HK-2 (cell line): ENCODE results near the gene MFSD2A.
"Not testable (repeated sequence)": the region's sequence is repeated elsewhere in the genome, so short reads cannot be mapped to it uniquely, and the experiment has no call there.

Source experiments
- DNase-seq: peaks from one replicate; pipeline ENCODE4 v3.0.0-alpha.2; 2018; ENCODE audit not compliant: unreplicated experiment

The MFSD2A gene

GRCh38 chr1:39940980-39941871 is 13.7 kb upstream of the MFSD2A start:
- no peak for DNase-seq

GRCh38 chr1:39943471-39944290 is 11.3 kb upstream of the MFSD2A start:
- DNase-seq, result no peak

GRCh38 chr1:39944410-39945112 is 10.4 kb upstream of the MFSD2A start:
- DNase-seq, result no peak

GRCh38 chr1:39946216-39946615 is 8.7 kb upstream of the MFSD2A start:
- DNase-seq, result no peak

GRCh38 chr1:39947260-39947659 is 7.7 kb upstream of the MFSD2A start:
- DNase-seq, result no peak

DNA sequence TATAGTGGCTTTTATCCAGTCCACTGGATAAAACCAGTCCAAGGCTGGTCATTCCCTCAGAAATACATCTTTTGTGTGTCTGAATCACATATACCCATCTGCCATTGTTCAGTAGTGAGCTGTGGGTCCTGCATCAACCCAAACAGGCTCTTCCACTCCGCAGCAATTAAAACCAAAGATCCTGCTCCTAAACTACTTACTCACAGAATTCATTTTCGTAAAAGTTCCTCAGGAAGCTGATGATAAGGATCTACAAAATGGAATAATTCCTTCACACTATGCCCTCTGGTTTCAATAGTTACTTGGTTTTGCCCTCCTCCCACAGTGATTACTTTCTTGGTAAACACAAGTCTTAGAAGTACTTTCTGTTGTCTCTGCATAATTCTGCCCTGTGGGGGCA is 5.1 kb upstream of the MFSD2A start:
- no peak for DNase-seq

- DNase-seq, result no peak
Measured at GRCh38 chr1:39951926-39952325, 3.0 kb upstream of the MFSD2A start.

- no peak for DNase-seq
Measured at GRCh38 chr1:39952359-39953110, 2.4 kb upstream of the MFSD2A start.

- DNase-seq, result peak; percentile 8
Measured at GRCh38 chr1:39954324-39954869, 548 bp upstream of the MFSD2A start.

DNA sequence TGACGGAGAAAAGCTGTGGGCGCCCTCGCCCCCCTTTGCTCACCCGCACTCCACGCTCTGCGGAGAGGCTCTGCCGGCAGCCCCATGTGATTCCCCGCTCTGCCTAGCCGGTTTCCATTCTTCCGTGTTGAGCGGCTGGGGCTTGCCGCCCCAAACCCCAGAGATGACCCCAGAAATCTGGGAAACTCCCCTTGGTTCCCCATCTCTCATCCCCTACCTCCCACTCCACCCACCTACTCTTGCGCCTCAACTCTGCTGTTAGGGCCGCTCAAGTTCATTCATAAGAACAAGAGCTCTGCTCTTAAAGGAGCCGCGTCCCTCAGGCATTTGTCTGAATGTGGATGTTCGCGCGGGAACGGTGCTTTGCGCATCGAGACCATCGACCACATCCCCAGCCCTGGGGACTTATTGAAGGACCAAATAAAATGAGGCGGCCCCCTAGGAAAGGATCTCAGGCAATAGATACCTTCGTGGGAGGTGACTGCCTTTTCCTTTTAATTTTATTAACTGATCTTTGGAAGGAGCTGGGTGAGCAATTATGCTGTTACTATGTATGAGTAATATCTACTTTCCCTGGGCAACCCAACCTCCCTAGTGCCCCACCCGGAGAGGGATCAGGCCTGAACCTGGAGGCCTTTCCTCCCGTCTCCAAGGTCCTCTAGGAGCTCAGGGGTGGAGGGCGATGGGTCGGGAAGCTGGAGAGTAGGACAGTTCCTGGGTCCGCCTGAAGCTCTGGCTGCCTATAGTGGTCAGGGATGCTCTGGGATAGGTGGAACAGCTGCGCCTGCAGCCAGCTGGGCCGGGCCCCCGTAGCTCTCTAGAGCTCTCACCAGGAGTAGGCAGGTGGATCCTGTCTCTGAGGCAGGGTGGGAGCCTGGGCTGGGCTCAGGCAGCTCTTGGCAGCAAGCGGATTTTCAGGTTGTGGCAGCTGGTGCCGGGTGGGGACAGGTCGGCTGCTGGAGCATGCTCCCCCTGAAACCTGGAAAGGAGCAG is 898 bp downstream of the MFSD2A start:
- DNase-seq, result peak; percentile 50

- DNase-seq, result no peak
Measured at GRCh38 chr1:39957299-39958015, 2.5 kb downstream of the MFSD2A start.

GRCh38 chr1:39958403-39959200 is 3.7 kb downstream of the MFSD2A start:
- no peak for DNase-seq

GRCh38 chr1:39959651-39960333 is 4.8 kb downstream of the MFSD2A start:
- DNase-seq, result no peak

DNA sequence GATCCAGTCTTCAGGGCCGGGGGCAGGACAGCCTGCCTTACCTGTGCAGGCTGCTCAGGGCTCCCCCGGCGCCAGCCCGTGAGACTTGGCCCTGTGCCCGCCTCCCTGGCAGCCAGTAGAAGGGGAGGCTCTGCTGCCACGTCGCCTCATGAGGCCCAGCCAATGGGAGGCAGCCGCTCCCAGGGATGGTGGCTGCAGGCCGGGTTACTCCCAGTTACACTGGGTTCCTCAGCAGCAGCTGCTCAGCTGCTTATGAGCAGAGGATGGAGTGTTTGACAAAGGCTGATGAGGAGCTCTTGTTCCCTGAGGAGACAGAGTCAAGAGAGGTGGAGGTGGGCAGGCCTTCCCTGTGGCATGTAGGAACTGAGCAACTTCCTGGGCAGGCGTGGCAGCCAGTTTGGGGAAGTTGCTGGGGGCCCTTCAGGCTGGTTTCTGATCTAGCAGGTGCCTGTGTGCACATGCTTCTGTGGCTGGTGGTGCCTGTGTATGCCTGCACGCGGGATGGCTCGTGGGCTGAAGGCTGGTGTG is 5.5 kb downstream of the MFSD2A start:
- no peak for DNase-seq

DNA sequence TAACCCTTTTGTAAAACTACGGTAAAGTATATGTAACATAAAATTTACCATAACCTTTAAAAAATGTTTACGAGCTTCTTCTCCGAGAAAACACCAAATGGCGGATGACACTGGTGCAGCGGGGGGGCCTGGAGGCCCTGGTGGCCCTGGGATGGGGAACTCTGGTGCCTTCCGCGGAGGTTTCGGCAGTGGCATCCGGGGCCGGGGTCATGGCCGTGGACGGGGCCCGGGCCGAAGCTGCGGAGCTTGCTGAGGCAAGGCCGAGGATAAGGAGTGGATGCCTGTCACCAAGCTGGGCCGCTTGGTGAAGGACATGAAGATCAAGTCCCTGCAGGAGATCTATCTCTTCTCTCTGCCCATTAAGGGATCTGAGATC is 7.5 kb downstream of the MFSD2A start:
- DNase-seq, result no peak

DNA sequence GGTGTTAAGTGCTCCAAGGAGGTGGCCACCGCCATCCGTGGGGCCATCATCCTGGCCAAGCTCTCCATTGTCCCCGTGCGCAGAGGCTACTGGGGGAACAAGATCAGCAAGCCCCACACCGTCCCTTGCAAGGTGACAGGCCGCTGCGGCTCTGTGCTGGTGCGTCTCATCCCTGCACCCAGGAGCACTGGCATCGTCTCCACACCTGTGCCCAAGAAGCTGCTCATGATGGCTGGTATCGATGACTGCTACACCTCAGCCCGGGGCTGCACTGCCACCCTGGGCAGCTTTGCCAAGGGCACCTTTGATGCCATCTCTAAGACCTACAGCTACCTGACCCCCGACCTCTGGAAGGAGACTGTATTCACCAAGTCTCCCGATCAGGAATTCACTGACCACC is 8.0 kb downstream of the MFSD2A start:
- not testable (repeated sequence) for DNase-seq

DNA sequence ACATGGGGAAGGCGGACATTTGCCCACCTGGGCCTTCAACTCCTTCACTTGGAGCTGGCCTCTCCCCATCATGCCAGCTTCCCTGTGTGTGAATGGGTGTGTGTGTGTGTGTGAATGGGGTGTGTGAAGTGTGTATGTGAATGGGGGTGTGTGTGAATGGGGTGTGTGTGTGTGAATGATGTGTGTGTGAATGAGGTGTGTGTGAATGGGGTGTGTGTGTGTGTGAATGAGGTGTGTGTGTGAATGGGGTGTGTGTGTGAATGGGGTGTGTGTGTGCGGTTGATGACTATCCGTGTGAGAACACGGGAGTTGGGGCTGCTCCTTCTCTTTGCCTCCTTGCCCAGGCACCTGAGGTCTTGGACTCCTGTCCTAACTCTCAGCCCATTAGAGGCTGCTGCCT is 9.6 kb downstream of the MFSD2A start:
- no peak for DNase-seq

DNA sequence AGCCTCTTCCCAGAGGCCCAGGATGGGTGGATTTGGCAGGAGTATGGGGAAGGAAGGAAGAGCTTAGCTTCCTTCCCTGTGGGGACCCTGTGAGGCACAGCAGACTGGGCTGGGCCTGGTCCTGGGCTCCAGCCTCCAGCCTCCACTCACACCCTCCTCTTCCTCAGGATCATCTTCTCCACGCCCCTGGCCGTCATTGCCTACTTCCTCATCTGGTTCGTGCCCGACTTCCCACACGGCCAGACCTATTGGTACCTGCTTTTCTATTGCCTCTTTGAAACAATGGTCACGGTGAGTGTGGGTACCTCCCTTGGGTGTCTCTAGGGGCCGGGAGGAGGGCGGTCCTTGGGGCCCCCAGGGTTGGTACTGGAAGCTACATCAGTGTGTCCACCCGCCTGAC is 10.1 kb downstream of the MFSD2A start:
- no peak for DNase-seq
